PFSK-1 (cell line): ENCODE measurements around the gene FAM210B.

ENCODE experiments used
- FOXP2 ChIP-seq: optimal IDR thresholded peaks from 2 replicates; pipeline ENCODE3; 2011; ENCODE audit warnings: borderline replicate concordance, control low read depth, inconsistent platforms; ENCODE audit not compliant: insufficient read depth; ENCODE audit errors: extremely low read length, extremely low read depth
- TAF1 ChIP-seq: IDR thresholded peaks from 2 replicates; pipeline ENCODE4 v1.6.1; 2012; ENCODE audit warnings: low read length, control low read depth, borderline replicate concordance; ENCODE audit not compliant: insufficient read depth
- TF ChIP-seq, protein P1 (sequence below), 2 experiments: IDR thresholded peaks; 2 replicates each; pipeline versions ENCODE4 v1.6.1 to v1.8.0; 2011 to 2012; ENCODE audit warnings: low read depth in 2 of 2, low read length in 2 of 2, control low read depth in 1 of 2, inconsistent platforms in 1 of 2, mild to moderate bottlenecking in 1 of 2, moderate library complexity in 1 of 2; ENCODE audit not compliant: insufficient read depth in 1 of 2

DNA sequence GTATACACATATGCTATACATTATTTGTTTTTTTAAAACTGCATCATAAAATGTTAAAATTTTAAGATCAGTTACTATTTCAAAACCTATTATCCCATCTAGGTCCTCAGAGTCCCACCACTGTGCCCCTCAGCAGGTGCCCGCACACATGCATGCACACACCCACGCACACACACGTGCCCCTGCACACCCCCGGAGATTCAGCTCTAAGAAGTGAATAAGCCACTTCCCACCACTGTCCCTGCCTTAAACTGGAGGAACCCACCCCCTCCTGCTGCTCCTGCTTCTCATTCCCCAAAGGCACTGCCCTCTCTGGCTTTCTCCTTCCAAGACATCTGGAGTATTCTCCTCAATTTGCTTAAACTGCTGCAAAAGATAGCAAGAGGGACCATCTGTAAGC lies 5.4 kb upstream of the FAM210B start:
- TF ChIP-seq, protein P1, sequence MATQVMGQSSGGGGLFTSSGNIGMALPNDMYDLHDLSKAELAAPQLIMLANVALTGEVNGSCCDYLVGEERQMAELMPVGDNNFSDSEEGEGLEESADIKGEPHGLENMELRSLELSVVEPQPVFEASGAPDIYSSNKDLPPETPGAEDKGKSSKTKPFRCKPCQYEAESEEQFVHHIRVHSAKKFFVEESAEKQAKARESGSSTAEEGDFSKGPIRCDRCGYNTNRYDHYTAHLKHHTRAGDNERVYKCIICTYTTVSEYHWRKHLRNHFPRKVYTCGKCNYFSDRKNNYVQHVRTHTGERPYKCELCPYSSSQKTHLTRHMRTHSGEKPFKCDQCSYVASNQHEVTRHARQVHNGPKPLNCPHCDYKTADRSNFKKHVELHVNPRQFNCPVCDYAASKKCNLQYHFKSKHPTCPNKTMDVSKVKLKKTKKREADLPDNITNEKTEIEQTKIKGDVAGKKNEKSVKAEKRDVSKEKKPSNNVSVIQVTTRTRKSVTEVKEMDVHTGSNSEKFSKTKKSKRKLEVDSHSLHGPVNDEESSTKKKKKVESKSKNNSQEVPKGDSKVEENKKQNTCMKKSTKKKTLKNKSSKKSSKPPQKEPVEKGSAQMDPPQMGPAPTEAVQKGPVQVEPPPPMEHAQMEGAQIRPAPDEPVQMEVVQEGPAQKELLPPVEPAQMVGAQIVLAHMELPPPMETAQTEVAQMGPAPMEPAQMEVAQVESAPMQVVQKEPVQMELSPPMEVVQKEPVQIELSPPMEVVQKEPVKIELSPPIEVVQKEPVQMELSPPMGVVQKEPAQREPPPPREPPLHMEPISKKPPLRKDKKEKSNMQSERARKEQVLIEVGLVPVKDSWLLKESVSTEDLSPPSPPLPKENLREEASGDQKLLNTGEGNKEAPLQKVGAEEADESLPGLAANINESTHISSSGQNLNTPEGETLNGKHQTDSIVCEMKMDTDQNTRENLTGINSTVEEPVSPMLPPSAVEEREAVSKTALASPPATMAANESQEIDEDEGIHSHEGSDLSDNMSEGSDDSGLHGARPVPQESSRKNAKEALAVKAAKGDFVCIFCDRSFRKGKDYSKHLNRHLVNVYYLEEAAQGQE (IDR thresholded peaks at IDR 0.05; ENCODE audit: insufficient read depth in 1 of 2, low read depth in 2 of 2, low read length in 2 of 2): no peak
- no peak for TF ChIP-seq TAF1
- TF ChIP-seq FOXP2: no peak
